Endometrial microvascular endothelial cells (primary cell): ENCODE measurements around the gene NUBP2. TPM values are rescaled to one million over a fixed set of nuclear protein-coding genes. Genes with fewer than 3 reads are reported as not detected.

Source experiments
- in situ Hi-C: cut with HindIII; loops from 2 replicates; pipeline ENCODE4 v1.10.0; 2017; ENCODE audit warnings: low sequenced_read_pairs, low pct_unique_long_range_greater_than_20kb; ENCODE audit errors: inconsistent ontology term
- total RNA-seq: library from RNA; depleted of rRNA; stranded (reverse); fragments of >200 nt; gene quantifications from one replicate; pipeline ENCODE4 v1.2.3, GENCODE V29; 2015; ENCODE audit errors: inconsistent ontology term

The NUBP2 gene
- total RNA-seq, 1 donor from 2014 or later: 96.6 TPM

- in situ Hi-C loops: no loop called here
These were observed 24.9 kb upstream of the NUBP2 start for GRCh38 chr16:1757714-1758461.

DNA sequence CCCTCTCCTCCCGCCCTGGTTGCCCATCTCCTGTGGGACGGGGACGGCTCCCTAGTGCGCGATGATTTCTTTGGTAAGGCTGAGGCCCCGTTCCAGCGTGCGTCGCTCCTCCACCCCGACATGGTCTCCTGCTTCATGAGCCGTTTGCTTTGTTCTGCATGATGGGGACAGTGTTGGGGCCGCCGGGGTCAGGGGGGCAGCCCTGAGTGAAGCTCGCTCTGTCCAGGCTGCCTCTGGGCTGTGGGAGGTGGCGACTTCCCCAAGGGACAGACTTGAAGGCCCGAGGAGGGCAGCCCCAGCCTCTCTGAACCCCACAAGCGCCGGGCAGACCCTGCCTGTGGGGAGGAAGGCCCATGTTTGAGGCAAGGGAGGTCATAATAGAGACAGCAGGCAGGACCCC is 23.8 kb upstream of the NUBP2 start:
- in situ Hi-C loops: no loop called here

GRCh38 chr16:1759511-1759910 is 23.2 kb upstream of the NUBP2 start:
- in situ Hi-C loops: no loop called here

DNA sequence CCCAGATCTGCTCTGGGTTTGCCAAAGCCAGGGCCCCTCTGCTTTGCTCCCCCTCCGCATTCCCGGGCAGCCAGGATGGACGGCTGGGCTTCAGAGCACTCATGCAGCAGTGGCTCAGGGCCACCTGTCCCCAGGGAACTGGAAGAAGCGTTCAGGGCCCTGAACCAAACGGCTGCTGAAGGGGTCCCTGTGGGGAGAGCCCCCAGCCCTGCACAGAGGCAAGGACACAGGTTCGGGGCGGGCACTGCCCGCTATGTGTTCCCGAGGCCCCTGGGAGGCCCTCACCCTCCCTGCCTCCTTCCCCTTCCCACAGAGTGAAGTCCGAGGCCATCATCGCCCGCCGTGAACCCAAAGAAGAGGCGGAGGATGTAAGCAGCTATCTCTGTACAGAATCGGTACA is 21.8 kb upstream of the NUBP2 start:
- in situ Hi-C loops: no loop called here

GRCh38 chr16:1761751-1762150 is 21.0 kb upstream of the NUBP2 start:
- in situ Hi-C loops: no loop called here

DNA sequence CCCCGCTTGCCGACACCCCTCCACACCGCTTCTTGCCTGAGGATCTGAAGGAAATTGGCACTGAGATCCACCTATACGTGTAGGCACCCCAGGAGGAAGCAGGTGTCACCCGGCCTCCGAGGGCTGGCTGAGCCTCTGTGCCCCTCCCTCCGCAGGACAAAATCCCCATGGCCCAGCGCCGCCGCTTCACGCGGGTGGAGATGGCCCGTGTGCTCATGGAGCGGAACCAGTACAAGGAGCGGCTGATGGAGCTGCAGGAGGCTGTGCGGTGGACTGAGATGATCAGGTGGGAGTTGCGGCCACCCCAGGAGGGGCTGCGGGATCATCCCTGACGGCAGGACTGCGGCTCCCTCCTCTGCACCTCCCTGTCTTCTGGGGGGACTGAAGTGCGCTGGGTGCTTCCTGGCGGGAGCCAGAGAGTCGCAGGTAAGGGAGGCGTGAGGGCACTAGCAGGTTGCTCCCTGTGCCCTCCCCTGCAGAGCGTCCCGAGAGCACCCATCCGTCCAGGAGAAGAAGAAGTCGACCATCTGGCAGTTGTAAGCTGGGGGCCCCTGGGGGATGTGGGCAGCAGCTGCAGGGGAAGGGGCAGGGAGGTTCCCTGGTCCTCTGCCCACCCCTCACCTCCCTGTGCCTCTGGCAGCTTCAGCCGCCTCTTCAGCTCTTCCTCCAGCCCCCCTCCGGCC is 20.4 kb upstream of the NUBP2 start:
- in situ Hi-C loops: no loop called here

GRCh38 chr16:1762879-1763520 is 19.8 kb upstream of the NUBP2 start:
- in situ Hi-C loops: no loop called here

- in situ Hi-C loops: no loop called here
These were observed 18.9 kb upstream of the NUBP2 start for GRCh38 chr16:1763521-1764511.

GRCh38 chr16:1764971-1765370 is 17.8 kb upstream of the NUBP2 start:
- in situ Hi-C loops: no loop called here

DNA sequence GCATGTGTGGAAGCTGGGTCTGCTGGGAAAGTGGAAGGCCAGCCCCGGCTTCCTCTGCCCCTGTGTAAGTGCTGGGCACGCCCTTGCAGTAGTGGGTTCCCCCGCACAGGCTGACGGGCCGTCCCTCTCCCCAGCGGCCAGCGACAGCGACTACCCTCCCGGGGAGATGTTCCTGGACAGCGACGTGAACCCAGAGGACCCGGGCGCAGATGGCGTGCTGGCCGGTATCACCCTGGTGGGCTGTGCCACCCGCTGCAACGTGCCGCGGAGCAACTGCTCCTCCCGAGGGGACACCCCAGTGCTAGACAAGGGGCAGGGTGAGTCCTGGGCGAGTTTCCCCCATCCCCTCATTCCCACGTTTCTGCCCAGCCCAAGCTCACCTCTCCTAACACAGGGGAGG is 16.9 kb upstream of the NUBP2 start:
- in situ Hi-C loops: no loop called here

- in situ Hi-C loops: no loop called here
These were observed 16.5 kb upstream of the NUBP2 start for GRCh38 chr16:1766231-1766630.

- in situ Hi-C loops: no loop called here
These were observed 16.1 kb upstream of the NUBP2 start for GRCh38 chr16:1766701-1767100.

DNA sequence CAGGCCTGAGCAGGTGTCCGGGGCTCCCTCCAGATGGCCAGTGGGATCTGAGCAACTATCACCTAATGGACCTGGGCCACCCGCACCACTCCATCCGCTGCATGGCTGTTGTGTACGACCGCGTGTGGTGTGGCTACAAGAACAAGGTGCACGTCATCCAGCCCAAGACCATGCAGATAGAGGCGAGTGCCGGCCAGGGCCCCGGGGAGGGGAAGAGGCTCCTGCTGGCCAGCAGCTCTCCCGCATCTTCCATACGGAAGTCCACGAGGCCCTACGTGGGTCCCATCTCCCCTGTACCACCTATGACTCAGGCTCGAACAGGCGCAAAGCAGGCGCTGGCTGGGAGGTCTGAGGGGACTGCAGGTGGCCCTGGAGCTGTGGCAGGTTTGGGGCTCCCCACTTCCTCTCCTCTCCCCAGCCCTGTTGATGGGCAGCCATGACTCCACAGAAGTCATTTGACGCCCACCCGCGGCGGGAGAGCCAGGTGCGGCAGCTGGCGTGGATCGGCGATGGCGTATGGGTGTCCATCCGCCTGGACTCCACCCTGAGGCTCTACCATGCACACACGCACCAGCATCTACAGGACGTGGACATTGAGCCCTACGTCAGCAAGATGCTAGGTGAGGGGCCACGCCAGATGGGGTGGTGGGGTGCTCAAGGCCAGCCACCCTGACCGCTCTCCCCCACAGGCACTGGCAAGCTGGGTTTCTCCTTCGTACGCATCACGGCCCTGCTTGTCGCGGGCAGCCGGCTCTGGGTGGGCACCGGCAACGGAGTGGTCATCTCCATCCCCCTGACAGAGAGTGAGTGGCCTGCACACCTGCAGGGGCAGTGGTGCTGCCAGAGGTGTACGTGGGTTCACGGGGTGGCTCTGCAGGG is 15.4 kb upstream of the NUBP2 start:
- in situ Hi-C loops: no loop called here

DNA sequence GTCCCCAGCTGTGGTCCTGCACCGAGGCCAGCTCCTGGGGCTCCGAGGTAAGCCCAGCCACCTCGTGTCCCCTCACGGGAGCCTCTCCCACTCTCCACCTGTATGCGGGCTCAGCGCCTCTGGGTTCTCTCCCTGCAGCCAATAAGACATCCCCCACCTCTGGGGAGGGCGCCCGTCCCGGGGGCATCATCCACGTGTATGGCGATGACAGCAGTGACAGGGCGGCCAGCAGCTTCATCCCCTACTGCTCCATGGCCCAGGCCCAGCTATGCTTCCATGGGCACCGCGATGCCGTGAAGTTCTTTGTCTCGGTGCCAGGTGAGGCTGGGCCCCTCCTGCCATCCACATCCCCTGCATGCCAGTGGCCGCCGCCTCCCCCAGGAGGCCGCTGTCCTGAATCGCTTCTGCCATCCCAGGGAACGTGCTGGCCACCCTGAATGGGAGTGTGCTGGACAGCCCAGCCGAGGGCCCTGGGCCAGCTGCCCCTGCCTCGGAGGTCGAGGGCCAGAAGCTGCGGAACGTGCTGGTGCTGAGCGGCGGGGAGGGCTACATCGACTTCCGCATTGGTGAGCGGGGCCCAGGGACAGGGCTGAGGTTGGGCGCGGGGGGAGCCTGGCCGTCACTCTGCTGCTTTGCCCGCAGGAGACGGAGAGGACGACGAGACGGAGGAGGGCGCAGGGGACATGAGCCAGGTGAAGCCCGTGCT is 14.5 kb upstream of the NUBP2 start:
- in situ Hi-C loops: no loop called here

GRCh38 chr16:1768767-1769401 is 13.9 kb upstream of the NUBP2 start:
- in situ Hi-C loops: no loop called here

DNA sequence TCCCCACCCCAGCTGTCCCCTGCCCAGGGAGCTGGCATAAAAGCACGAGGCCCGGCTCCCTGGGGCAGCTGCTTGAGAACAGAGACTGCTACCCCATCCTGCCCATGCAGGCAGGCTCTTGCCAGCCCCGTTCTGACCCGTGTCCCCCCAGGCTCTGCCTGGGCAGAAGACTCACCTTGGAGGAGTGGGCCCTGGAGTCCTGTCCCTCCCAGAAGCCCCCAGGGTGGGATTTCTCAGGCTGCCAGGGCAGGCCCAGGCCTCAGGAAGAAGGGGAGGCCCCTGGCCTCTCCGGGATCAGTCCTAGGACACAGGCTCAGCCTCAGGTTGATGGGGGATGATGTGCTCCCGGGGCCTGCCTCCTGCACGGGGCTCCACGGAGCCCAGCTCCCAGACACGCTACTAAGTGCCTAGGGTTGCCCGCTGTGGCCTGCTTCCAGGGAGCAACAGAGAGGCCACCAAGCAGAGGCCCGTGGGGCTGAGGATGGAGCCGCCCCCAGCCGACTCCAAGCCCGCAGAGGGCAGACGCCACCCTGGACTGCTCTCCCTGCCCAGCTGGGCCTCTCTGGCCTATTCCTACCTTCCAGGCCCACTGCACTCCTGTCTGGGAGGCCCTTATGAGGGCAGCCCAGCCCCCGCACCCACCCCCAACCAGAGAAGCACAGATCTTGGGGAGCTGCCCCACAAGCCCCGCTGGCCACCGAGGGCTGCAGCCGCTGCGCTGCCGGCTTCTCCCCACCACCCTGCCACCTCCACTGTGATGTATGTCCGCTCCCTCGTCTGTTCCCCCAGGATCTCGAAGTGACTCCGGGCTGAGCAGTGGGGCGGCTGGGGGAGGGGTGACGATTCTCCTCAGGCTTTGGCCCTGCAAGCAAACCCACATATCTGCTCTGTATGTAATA is 13.1 kb upstream of the NUBP2 start:
- in situ Hi-C loops: no loop called here
